Prostate gland (tissue), 2 donors: ENCODE data around the gene SOCS6. TPM values are rescaled to one million over a fixed set of nuclear protein-coding genes. Genes with fewer than 3 reads are reported as not detected.

Source experiments
- DNase-seq: peaks from one replicate; pipeline ENCODE4 v3.0.0-alpha.2; 2019; ENCODE audit warnings: low spot score
- H3K27ac ChIP-seq, 2 donors: fragments of 200-600 bp; sonication (generic); 2 replicates each; pipeline ENCODE4 v1.5.1; 2017 to 2019
- H3K27me3 ChIP-seq: fragments of 200-600 bp; sonication (generic); replicated peaks from 2 replicates; pipeline ENCODE4 v1.5.1; 2019; ENCODE audit not compliant: insufficient read depth
- H3K36me3 ChIP-seq, 2 donors: fragments of 200-600 bp; sonication (generic); 1 replicate in 1 of 2; 2 replicates in 1 of 2; pipeline versions ENCODE4 v1.5.1 to v1.8.1; 2017 to 2019
- H3K4me1 ChIP-seq: fragments of 200-600 bp; sonication (generic); replicated peaks from 2 replicates; pipeline ENCODE4 v1.5.1; 2019
- H3K4me3 ChIP-seq, 2 donors: fragments of 200-600 bp; sonication (generic); 2 replicates each; pipeline ENCODE4 v1.5.1; 2017 to 2019
- H3K9me3 ChIP-seq: fragments of 200-600 bp; sonication (generic); 2 replicates; pipeline ENCODE4 v1.5.1; 2017
- CTCF ChIP-seq, 4 experiments: fragments of 200-600 bp in 2 of 4; fragments of 450-650 bp in 2 of 4; sonication (generic) in 2 of 4; IDR thresholded peaks; 1 replicate in 3 of 4; 2 replicates in 1 of 4; pipeline ENCODE4 v1.5.1; 2016 to 2019; ENCODE audit warnings: antibody characterized with exemption in 4 of 4, mild to moderate bottlenecking in 2 of 4, moderate library complexity in 2 of 4
- POLR2A ChIP-seq: fragments of 450-650 bp; IDR thresholded peaks from one replicate; pipeline ENCODE4 v1.6.1; 2016; ENCODE audit warnings: antibody characterized with exemption, mild to moderate bottlenecking
- POLR2AphosphoS5 ChIP-seq: sonication (generic); formaldehyde crosslinking; IDR thresholded peaks from one replicate; pipeline ENCODE4 v1.6.1; 2017; ENCODE audit warnings: antibody characterized with exemption
- WGBS: methylation state at CpG from one replicate; pipeline ENCODE4 v1.1.5; 2018; 5-methylcytosine and 5-hydroxymethylcytosine counted together
- intact Hi-C: fragments of 100-400 bp; cut with DNase I; formaldehyde crosslinking; loops from one replicate; pipeline ENCODE4 v1.14.2; 2022
- total RNA-seq, 2 donors: library from RNA; depleted of rRNA; stranded (reverse); fragments of >200 nt; gene quantifications; one replicate each; pipeline ENCODE4 v1.1.0, GENCODE V29; 2016

Gene SOCS6
- total RNA-seq, 2 donors from 2014 or later, result 25.6 to 31.4 TPM

GRCh38 chr18:70288171-70288850 is 534 bp upstream of the SOCS6 start:
- WGBS, result 2% methylated on average over 35 of the region's 50 CpGs
- Histone ChIP-seq H3K36me3 (no peaks in the 10 kb centered on the region), H3K4me1 (peaks cover 6% of the 10 kb centered on the region), H3K27me3 (no peaks in the 10 kb centered on the region), H3K9me3 (no peaks in the 10 kb centered on the region), H3K27ac (peak overlapping the region; percentile 77 to 81), H3K4me3 (peak overlapping the region; percentile 72 to 77)
- TF ChIP-seq POLR2AphosphoS5 (no peak), CTCF (IDR thresholded peaks at IDR 0.05) (no peak)
- intact Hi-C loops, result loop anchor here (10.0 kb wide), 1 partner anchor 146 kb away; no protein-coding TSS in a partner anchor
- DNase-seq, result peak; percentile 24

- intact Hi-C loops, result loop anchor here (5.0 to 10.0 kb wide), 2 partner anchors 82 to 145 kb away; partner anchors contain the start of gene RTTN
- H3K4me1 ChIP-seq, result peaks cover 6% of the 10 kb centered on the region
- WGBS, result under 1% methylated on average over 59 of the region's 87 CpGs
- peak; percentile 11 for DNase-seq
- H3K27ac ChIP-seq, result peak overlapping the region; percentile 77 to 81
- H3K36me3 ChIP-seq, result no peaks in the 10 kb centered on the region
- no peaks in the 10 kb centered on the region for H3K9me3 ChIP-seq
- H3K4me3 ChIP-seq, result peak overlapping the region; percentile 72 to 77
- no peaks in the 10 kb centered on the region for H3K27me3 ChIP-seq
- no peak for TF ChIP-seq CTCF (IDR thresholded peaks at IDR 0.05)
- TF ChIP-seq POLR2AphosphoS5, result no peak
- no peak for TF ChIP-seq POLR2A
Measured at GRCh38 chr18:70289351-70290312, 787 bp downstream of the SOCS6 start.

GRCh38 chr18:70290482-70291294 is 1.8 kb downstream of the SOCS6 start:
- H3K27ac ChIP-seq, result no peak overlapping the region

GRCh38 chr18:70291295-70291574 is 2.4 kb downstream of the SOCS6 start:
- Histone ChIP-seq H3K27me3 (no peaks in the 10 kb centered on the region), H3K36me3 (no peaks in the 10 kb centered on the region), H3K4me3 (no peak overlapping the region), H3K9me3 (no peaks in the 10 kb centered on the region), H3K4me1 (peaks cover 6% of the 10 kb centered on the region), H3K27ac (no peak overlapping the region)
- intact Hi-C loops, result loop anchor here (5.0 kb wide), 1 partner anchor 84 kb away; the partner anchor contains the start of gene RTTN
- 95% methylated on average over 2 of the region's 2 CpGs for WGBS
- no peak for DNase-seq
- TF ChIP-seq POLR2AphosphoS5, result no peak
- TF ChIP-seq POLR2A, result no peak
- TF ChIP-seq CTCF (IDR thresholded peaks at IDR 0.05), result no peak

More at GRCh38 chr18:70290482-70291294, 1.8 kb downstream of the SOCS6 start:
- no peaks in the 10 kb centered on the region for H3K36me3 ChIP-seq
- intact Hi-C loops, result loop anchor here (5.0 kb wide), 1 partner anchor 83 kb away; the partner anchor contains the start of gene RTTN
- no peak for DNase-seq
- peak overlapping the region; percentile 72 to 77 for H3K4me3 ChIP-seq
- TF ChIP-seq CTCF (IDR thresholded peaks at IDR 0.05) (no peak), POLR2A (no peak), POLR2AphosphoS5 (no peak)
- H3K4me1 ChIP-seq, result peaks cover 6% of the 10 kb centered on the region
- H3K9me3 ChIP-seq, result no peaks in the 10 kb centered on the region
- H3K27me3 ChIP-seq, result no peaks in the 10 kb centered on the region
- WGBS, result 61% methylated on average over 11 of the region's 11 CpGs
